Stimulated activated CD4-positive, alpha-beta T cell treated with anti-CD3 and anti-CD28 coated beads, Interleukin-2, amount 100 ng/mL, for 24 hours (primary cell): ENCODE measurements around the gene NHS.

Experiments
- DNase-seq, 2 donors: peaks; one replicate each; pipeline ENCODE4 v3.0.0-alpha.2; 2020

Gene NHS

GRCh38 chrX:17449866-17450265 lies 74.9 kb downstream of the NHS start:
- no peak for DNase-seq

GRCh38 chrX:17453788-17454187 lies 78.8 kb downstream of the NHS start:
- no peak for DNase-seq

GRCh38 chrX:17456526-17456925 lies 81.5 kb downstream of the NHS start:
- DNase-seq = no peak

- DNase-seq = no peak
Observed at GRCh38 chrX:17459008-17459611, 84.1 kb downstream of the NHS start.

- DNase-seq = no peak
Observed at GRCh38 chrX:17459661-17460060, 84.7 kb downstream of the NHS start.

- DNase-seq = no peak
Observed at GRCh38 chrX:17462881-17463280, 87.9 kb downstream of the NHS start.

- no peak for DNase-seq
Observed at GRCh38 chrX:17464194-17464593, 89.2 kb downstream of the NHS start.

GRCh38 chrX:17465201-17465600 lies 90.2 kb downstream of the NHS start:
- no peak for DNase-seq

- no peak for DNase-seq
Observed at GRCh38 chrX:17465802-17466201, 90.8 kb downstream of the NHS start.

GRCh38 chrX:17470136-17470535 lies 95.1 kb downstream of the NHS start:
- no peak for DNase-seq

GRCh38 chrX:17471121-17471520 lies 96.1 kb downstream of the NHS start:
- no peak for DNase-seq

GRCh38 chrX:17471861-17472260 lies 96.9 kb downstream of the NHS start:
- no peak for DNase-seq

- DNase-seq = no peak
Observed at GRCh38 chrX:17472424-17472823, 97.4 kb downstream of the NHS start.

- no peak for DNase-seq
Observed at GRCh38 chrX:17473021-17473420, 98.0 kb downstream of the NHS start.

- no peak for DNase-seq
Observed at GRCh38 chrX:17474892-17475291, 99.9 kb downstream of the NHS start.

GRCh38 chrX:17475449-17476217 lies 100.6 kb downstream of the NHS start:
- no peak for DNase-seq

- no peak for DNase-seq
Observed at GRCh38 chrX:17476411-17476810, 101.4 kb downstream of the NHS start.

GRCh38 chrX:17481086-17481485 lies 106.1 kb downstream of the NHS start:
- DNase-seq = no peak

- no peak for DNase-seq
Observed at GRCh38 chrX:17484592-17484991, 109.6 kb downstream of the NHS start.

GRCh38 chrX:17485391-17485790 lies 110.4 kb downstream of the NHS start:
- DNase-seq = no peak

GRCh38 chrX:17488036-17488435 lies 113.0 kb downstream of the NHS start:
- DNase-seq = no peak

- DNase-seq = no peak
Observed at GRCh38 chrX:17494216-17494615, 119.2 kb downstream of the NHS start.

GRCh38 chrX:17495052-17495451 lies 120.1 kb downstream of the NHS start:
- no peak for DNase-seq

GRCh38 chrX:17496407-17496806 lies 121.4 kb downstream of the NHS start:
- DNase-seq = no peak

GRCh38 chrX:17497193-17497592 lies 122.2 kb downstream of the NHS start:
- no peak for DNase-seq
